K562 (cell line): ENCODE results near the gene FXYD4. TPM values are rescaled to one million over a fixed set of nuclear protein-coding genes. Genes with fewer than 3 reads are reported as not detected.

Source experiments
- ADNP ChIP-seq: fragments of 200-800 bp; sonication (Bioruptor generic); IDR thresholded peaks from 2 replicates; pipeline ENCODE4 v1.6.1; 2016; ENCODE audit warnings: missing genetic modification characterization, missing compliant biosample characterization
- BRCA1 ChIP-seq, 2 experiments: fragments of 450-650 bp in 1 of 2; sonication (generic) in 1 of 2; formaldehyde crosslinking in 1 of 2; IDR thresholded peaks; 2 replicates each; pipeline versions ENCODE4 v1.5.0 to v1.6.1; 2017 to 2020; ENCODE audit warnings: mild to moderate bottlenecking in 1 of 2, missing genetic modification reagents in 1 of 2
- CBX5 ChIP-seq: IDR thresholded peaks from 2 replicates; pipeline ENCODE4 v1.6.1; 2014; ENCODE audit warnings: low read depth, borderline replicate concordance
- CHD1 ChIP-seq: fragments of 200-600 bp; sonication (generic); IDR thresholded peaks from one replicate; pipeline ENCODE4 v1.6.1; 2012; ENCODE audit warnings: mild to moderate bottlenecking, moderate library complexity, low read length, inconsistent platforms
- CREM ChIP-seq: IDR thresholded peaks from 2 replicates; pipeline ENCODE4 v1.6.1; 2014; ENCODE audit warnings: antibody characterized with exemption, low read depth
- CTCFL ChIP-seq: IDR thresholded peaks from 2 replicates; pipeline ENCODE4 v1.6.1; 2011; ENCODE audit warnings: borderline replicate concordance, low read depth, mild to moderate bottlenecking, moderate library complexity, low read length; ENCODE audit not compliant: insufficient read depth, poor library complexity, severe bottlenecking
- E2F4 ChIP-seq: sonication (generic); formaldehyde crosslinking; IDR thresholded peaks from 2 replicates; pipeline ENCODE4 v1.8.0; 2022; ENCODE audit warnings: mild to moderate bottlenecking, low read depth, missing genetic modification reagents
- FOXK1 ChIP-seq: sonication (generic); formaldehyde crosslinking; IDR thresholded peaks from 2 replicates; pipeline ENCODE4 v1.8.0; 2022; ENCODE audit warnings: missing genetic modification reagents, mild to moderate bottlenecking, borderline replicate concordance
- JUND ChIP-seq, 2 experiments: IDR thresholded peaks; 2 replicates in 1 of 2; 3 replicates in 1 of 2; pipeline ENCODE4 v1.6.1; 2011; ENCODE audit warnings: borderline replicate concordance in 2 of 2, low read depth in 2 of 2, low read length in 2 of 2, improper control_type of control experiment in 1 of 2, missing biosample characterization in 1 of 2, missing genetic modification characterization in 1 of 2, missing genetic modification reagents in 1 of 2
- KAT7 ChIP-seq: sonication (generic); formaldehyde crosslinking; IDR thresholded peaks from 2 replicates; pipeline ENCODE4 v1.8.0; 2022; ENCODE audit warnings: missing genetic modification reagents, mild to moderate bottlenecking, borderline replicate concordance
- MAX ChIP-seq: sonication (generic); formaldehyde crosslinking; IDR thresholded peaks from 2 replicates; pipeline ENCODE4 v1.9.0; 2022; ENCODE audit warnings: mild to moderate bottlenecking, missing genetic modification reagents
- MECOM ChIP-seq: fragments of 250-450 bp; sonication (Bioruptor Pico); IDR thresholded peaks from 2 replicates; pipeline ENCODE4 v1.8.0; 2022; ENCODE audit warnings: inconsistent platforms
- NR2C2 ChIP-seq, 2 experiments: fragments of 200-800 bp in 1 of 2; sonication (Bioruptor generic) in 1 of 2; sonication (generic) in 1 of 2; formaldehyde crosslinking in 1 of 2; IDR thresholded peaks; 2 replicates each; pipeline versions ENCODE4 v1.6.1 to v1.8.0; 2016 to 2022; ENCODE audit warnings: mild to moderate bottlenecking in 1 of 2, missing compliant biosample characterization in 1 of 2, missing genetic modification characterization in 1 of 2, missing genetic modification reagents in 1 of 2
- PHB2 ChIP-seq: fragments of 450-650 bp; IDR thresholded peaks from 2 replicates; pipeline ENCODE4 v1.6.1; 2017; ENCODE audit warnings: low read depth
- PML ChIP-seq: IDR thresholded peaks from 2 replicates; pipeline ENCODE4 v1.6.1; 2012; ENCODE audit warnings: low read length, inconsistent platforms
- POLR3A ChIP-seq: IDR thresholded peaks from 2 replicates; pipeline ENCODE4 v1.6.1; 2011; ENCODE audit warnings: borderline replicate concordance, mild to moderate bottlenecking, moderate library complexity; ENCODE audit not compliant: insufficient read length, insufficient read depth; ENCODE audit errors: extremely low read depth
- PRPF4 ChIP-seq: fragments of 200-400 bp; formaldehyde crosslinking; IDR thresholded peaks from one replicate; pipeline ENCODE4 v1.6.1; 2017; ENCODE audit warnings: low read length, low read depth, mild to moderate bottlenecking; ENCODE audit not compliant: insufficient read depth, poor library complexity, severe bottlenecking
- RBM15 ChIP-seq: fragments of 200-400 bp; formaldehyde crosslinking; IDR thresholded peaks from 2 replicates; pipeline ENCODE4 v1.6.1; 2018; ENCODE audit warnings: mild to moderate bottlenecking, low read length, moderate library complexity; ENCODE audit not compliant: insufficient read depth
- STAT5B ChIP-seq: fragments of 250-450 bp; sonication (Bioruptor Pico); IDR thresholded peaks from 2 replicates; pipeline ENCODE4 v1.8.0; 2021; ENCODE audit warnings: mild to moderate bottlenecking, inconsistent platforms
- TBP ChIP-seq: optimal IDR thresholded peaks from 2 replicates; pipeline ENCODE3; 2011; ENCODE audit warnings: low read depth, low read length, improper control_type of control experiment
- ZBTB2 ChIP-seq: fragments of 450-650 bp; IDR thresholded peaks from 2 replicates; pipeline ENCODE4 v1.6.1; 2016; ENCODE audit warnings: antibody characterized with exemption
- ZNF263 ChIP-seq: sonication (generic); formaldehyde crosslinking; IDR thresholded peaks from 2 replicates; pipeline ENCODE4 v1.8.0; 2022; ENCODE audit warnings: mild to moderate bottlenecking, missing genetic modification reagents, borderline replicate concordance
- ZNF589 ChIP-seq: fragments of 200-800 bp; sonication (Bioruptor generic); IDR thresholded peaks from 2 replicates; pipeline ENCODE4 v1.6.1; 2016; ENCODE audit warnings: low read depth, missing genetic modification characterization, missing compliant biosample characterization
- polyA plus RNA-seq, 8 experiments: library from polyadenylated mRNA; depleted of rRNA in 4 of 8; stranded (reverse) in 5 of 8; unstranded in 3 of 8; fragments of >200 nt; fragmentation: Nextera tagmentation in 2 of 8; fragmentation: Illumina TruSeq in 1 of 8; extraction: Ambion mirVana in 2 of 8; extraction: Trizol in 1 of 8; gene quantifications; 2 replicates each; pipeline versions ENCODE4 v1.2.1 to v1.2.3, GENCODE V29; 2011 to 2014; ENCODE audit warnings: inconsistent platforms in 1 of 8, missing spikeins in 1 of 8
- total RNA-seq, 7 experiments: library from RNA; depleted of rRNA in 6 of 7; stranded (reverse); fragments of >200 nt in 6 of 7; fragmentation: Illumina TruSeq in 2 of 7; extraction: Trizol in 2 of 7; gene quantifications; 2 replicates each; pipeline versions ENCODE4 v1.2.1 to v1.2.3, GENCODE V29; 2011 to 2021; ENCODE audit warnings: low replicate concordance in 1 of 7

The FXYD4 gene
- total and polyA plus RNA-seq, 9 of the 15 experiments (the other 6 are each of a cell fraction or from before 2014, with no cell fraction given) = not detected

GRCh38 chr10:43408331-43408709 lies 36.9 kb downstream of the FXYD4 start (continued):
- no peak for TF ChIP-seq FOXK1 (CRISPR knock-in tag)
- peak; percentile 37 for TF ChIP-seq CTCFL
- no peak for TF ChIP-seq PML
- no peak for TF ChIP-seq KAT7 (CRISPR knock-in tag)
- no peak for TF ChIP-seq BRCA1 (IDR thresholded peaks at IDR 0.05)
- TF ChIP-seq BRCA1 (CRISPR knock-in tag; IDR thresholded peaks at IDR 0.05) = no peak
- no peak for TF ChIP-seq MECOM (CRISPR knock-in tag)
- TF ChIP-seq PRPF4 = peak; percentile 36
- no peak for TF ChIP-seq ADNP (tag)
- TF ChIP-seq RBM15 = no peak
- 0 out of 2 replicates have a peak, but pooled peaks have one; percentile 53 for TF ChIP-seq ZNF589 (CRISPR knock-in tag)
- peak; percentile 48 for TF ChIP-seq CHD1
- TF ChIP-seq MAX (CRISPR knock-in tag) = no peak
- no peak for TF ChIP-seq ZBTB2
- TF ChIP-seq JUND (IDR thresholded peaks at IDR 0.05; ENCODE audit: borderline replicate concordance, low read depth, low read length) = no peak
- TF ChIP-seq JUND (tag; IDR thresholded peaks at IDR 0.05; ENCODE audit: borderline replicate concordance, low read depth, low read length) = no peak
- TF ChIP-seq CREM = 0 out of 2 replicates have a peak, but pooled peaks have one; percentile 23
- TF ChIP-seq NR2C2 (CRISPR knock-in tag; IDR thresholded peaks at IDR 0.05) = 0 out of 2 replicates have a peak, but pooled peaks have one; percentile 2
- TF ChIP-seq NR2C2 (tag; IDR thresholded peaks at IDR 0.05) = no peak
- TF ChIP-seq STAT5B = no peak
- peak; percentile 4; the same call in 1 of the 2 replicates for TF ChIP-seq CBX5
- no peak for TF ChIP-seq TBP
- no peak for TF ChIP-seq POLR3A
- TF ChIP-seq PHB2 = no peak
- TF ChIP-seq E2F4 = no peak
- TF ChIP-seq ZNF263 (CRISPR knock-in tag) = peak; percentile 46; the same call in 1 of the 2 replicates
